ENCODE measurements around the gene SLC7A5.
"Not testable (repeated sequence)": the region's sequence is repeated elsewhere in the genome, so short reads cannot be mapped to it uniquely, and the experiment has no call there.

SLC7A5 gene

GRCh38 chr16:87869061-87869878, at the start of gene SLC7A5:
SLC7A5 (minus strand) TSS chr16:87869507; CDS start chr16:87869422, 85 bp downstream.
- peak; percentile 86 for DNase-seq (ENCODE audit: low read depth)

GRCh38 chr16:87918338-87918737, 49.0 kb upstream of the SLC7A5 start:
- peak; percentile 20 for DNase-seq (ENCODE audit: low read depth)

GRCh38 chr16:87917503-87917902, 48.2 kb upstream of the SLC7A5 start:
- DNase-seq (ENCODE audit: low read depth), result no peak

DNA sequence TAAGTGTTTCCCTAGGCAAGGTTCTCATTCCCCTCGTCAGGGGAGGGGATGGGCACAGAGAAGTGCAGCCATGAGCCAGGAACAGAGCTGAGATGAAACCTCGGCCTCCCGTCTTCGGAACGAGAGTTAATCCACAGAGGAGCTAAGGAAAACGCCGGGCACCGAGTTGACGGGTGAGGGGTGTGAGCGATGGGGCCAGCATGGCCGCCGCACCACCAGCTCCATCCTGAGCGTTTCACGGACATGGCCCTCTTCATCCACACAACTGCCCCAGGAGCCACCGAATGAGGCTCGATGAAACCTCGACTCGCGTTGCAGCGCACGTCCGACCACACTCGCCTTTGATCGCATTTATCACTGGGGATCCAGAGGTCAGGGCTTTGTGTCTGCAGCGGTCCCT, 45.5 kb upstream of the SLC7A5 start:
- DNase-seq (ENCODE audit: low read depth), result no peak

- not testable (repeated sequence) for DNase-seq (ENCODE audit: low read depth)
Observed at GRCh38 chr16:87914021-87914725, 44.9 kb upstream of the SLC7A5 start.

GRCh38 chr16:87912691-87913090, 43.4 kb upstream of the SLC7A5 start:
- DNase-seq (ENCODE audit: low read depth), result not testable (repeated sequence)

- DNase-seq (ENCODE audit: low read depth), result peak; percentile 75
Observed at GRCh38 chr16:87911106-87911763, 41.9 kb upstream of the SLC7A5 start.

DNA sequence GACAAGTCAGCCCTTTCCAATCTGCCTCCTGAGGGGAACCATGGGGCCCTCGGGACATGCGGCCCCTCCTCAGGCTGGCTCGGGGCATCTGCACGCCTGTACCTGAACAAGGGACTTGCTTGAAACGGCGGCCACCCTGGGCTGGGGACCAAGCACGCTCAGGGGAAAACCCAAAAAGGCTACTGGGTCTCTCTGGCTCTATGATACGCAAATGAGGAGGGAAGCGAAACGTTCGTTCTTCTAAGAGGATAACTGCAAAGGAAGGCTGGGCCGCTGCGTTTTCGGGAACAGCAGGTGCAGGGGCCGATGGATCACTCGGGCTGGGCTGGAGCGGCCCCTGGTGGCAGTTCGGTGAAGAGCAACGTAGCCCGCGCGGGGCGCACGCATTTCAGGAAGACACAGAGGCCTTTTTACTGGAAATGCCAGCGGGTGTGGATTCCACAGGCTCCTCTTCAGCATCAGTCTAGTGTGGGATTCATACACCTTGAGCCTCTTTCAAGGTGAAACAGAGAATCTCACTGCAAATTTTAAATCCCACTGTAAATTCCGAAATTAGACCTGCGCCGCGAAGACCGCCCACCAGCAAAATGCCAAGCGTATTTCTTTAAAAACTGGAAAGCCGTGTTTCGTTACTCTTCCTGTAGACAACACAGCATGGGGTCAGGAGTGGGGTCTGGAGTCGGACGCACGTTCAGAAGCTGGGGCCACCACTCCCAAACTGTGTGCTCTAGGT, 40.1 kb upstream of the SLC7A5 start:
- DNase-seq (ENCODE audit: low read depth), result peak; percentile 66

- not testable (repeated sequence) for DNase-seq (ENCODE audit: low read depth)
Observed at GRCh38 chr16:87908101-87908500, 38.8 kb upstream of the SLC7A5 start.

DNA sequence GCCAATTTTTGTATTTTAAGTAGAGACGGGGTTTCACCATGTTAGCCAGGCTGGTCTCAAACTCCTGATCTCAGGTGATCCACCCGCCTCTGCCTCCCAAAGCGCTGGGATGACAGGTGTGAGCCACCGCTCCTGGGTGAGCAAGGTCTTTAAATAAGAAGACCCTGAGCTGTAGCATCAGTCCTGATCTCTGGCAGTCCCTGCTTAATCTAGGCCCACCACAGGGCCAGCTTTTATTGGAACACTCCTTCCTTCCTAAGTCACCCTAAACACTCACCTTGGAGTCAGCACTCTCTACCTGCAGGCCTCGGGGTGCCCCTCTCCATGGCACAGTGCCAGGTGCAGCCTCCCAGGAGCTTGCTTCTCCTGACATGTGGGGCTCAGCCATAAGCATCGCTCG, 36.2 kb upstream of the SLC7A5 start:
- DNase-seq (ENCODE audit: low read depth), result not testable (repeated sequence)

GRCh38 chr16:87904963-87905362, 35.7 kb upstream of the SLC7A5 start:
- not testable (repeated sequence) for DNase-seq (ENCODE audit: low read depth)

DNA sequence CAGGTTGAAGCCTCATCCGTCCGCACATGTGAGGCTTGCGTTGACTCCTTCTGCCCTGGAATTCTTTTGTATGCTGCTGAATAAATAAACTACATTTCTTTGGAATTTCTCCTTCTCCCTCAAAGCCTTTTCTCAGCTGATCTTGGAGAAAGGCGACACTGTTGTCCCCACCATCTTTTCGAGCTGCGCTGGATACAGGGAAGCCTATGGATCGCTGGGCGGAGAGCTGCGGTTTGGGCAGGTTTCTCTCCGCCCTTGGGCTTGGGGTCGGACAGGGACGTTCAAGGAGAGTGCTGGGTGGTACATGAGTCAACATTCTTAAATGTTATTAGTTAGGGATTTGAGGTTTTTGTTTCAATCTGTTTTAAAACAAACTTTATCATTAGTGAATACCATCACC, 31.2 kb upstream of the SLC7A5 start:
- not testable (repeated sequence) for DNase-seq (ENCODE audit: low read depth)

DNA sequence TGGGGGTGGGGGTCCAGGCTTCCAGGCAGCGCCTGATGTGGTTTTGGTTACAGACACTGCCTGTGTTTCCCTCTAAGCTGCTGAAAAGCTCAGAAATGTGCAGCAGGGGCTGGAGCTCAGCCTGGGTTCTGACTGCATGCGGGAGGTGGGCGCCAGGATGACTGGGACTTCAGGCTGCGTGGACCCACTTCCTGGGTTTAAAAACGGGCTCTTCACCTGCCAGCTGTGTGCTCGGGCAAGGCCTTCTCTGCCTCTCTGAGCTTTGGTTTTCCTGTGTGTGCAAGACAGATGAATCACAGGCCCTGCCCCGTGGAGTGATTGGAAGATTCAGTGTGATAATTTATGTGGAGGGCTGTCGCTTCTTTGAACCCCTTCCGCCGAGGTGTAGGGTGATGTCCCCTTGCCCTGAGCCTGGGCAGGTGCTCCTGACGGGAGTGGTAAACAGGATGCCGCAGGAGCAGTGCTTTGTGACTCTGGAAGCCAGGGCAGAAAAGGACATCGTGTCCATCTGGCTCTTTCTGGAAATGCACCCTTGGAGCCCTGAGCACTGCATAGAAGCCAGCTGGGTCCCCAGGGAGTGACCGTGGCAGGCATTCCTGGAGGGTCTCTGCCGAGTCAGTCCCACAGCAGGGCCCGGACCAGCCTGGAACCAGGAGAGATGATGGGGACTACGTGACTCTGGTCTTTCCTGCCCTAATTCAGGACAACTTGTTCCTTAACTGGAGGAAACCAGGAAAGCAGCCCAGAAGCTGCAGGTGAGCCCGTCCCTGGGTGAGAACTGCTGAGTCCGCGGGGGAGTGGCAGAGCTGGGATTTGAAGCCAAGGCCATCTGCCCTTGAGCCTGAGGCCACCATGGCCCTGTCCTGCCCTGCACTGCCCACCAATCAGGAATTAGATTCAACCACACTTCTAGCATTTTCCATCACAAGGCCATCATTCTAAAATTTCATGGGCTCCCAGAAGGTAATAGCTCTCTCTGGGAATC, 28.5 kb upstream of the SLC7A5 start:
- no peak for DNase-seq (ENCODE audit: low read depth)

DNA sequence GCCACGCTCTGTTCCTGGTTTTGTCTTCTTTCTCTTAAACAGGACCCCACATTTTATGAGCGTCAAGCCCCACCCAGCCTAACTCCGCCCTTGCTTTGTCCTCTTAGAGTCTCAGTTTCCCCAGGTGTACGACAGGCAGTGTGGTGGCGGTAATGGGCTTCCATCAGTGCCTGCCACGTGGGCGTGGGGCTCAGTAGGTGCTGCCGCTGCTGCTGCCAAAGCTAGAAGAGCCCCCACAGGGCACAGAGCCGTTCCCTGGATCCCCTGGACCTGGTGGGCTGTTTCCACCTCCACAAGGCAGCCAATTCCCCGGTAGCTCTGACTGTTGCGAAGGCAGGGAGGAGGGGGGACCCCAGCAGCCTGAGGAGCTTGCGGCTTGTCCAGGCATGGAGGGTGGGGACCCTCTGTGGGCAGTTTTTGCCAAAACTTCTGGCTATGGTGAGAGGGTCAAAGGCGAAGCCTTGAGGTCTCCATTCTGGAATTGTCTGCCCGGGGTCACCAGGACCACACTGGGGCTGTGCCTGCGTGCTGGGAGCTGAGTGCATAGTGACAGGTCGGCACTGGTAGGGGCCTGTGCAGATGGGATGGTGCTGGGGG, 27.7 kb upstream of the SLC7A5 start:
- not testable (repeated sequence) for DNase-seq (ENCODE audit: low read depth)

GRCh38 chr16:87896176-87896890, 27.0 kb upstream of the SLC7A5 start:
- DNase-seq (ENCODE audit: low read depth), result peak; percentile 26

- peak; percentile 68 for DNase-seq (ENCODE audit: low read depth)
Observed at GRCh38 chr16:87895641-87896141, 26.4 kb upstream of the SLC7A5 start.

DNA sequence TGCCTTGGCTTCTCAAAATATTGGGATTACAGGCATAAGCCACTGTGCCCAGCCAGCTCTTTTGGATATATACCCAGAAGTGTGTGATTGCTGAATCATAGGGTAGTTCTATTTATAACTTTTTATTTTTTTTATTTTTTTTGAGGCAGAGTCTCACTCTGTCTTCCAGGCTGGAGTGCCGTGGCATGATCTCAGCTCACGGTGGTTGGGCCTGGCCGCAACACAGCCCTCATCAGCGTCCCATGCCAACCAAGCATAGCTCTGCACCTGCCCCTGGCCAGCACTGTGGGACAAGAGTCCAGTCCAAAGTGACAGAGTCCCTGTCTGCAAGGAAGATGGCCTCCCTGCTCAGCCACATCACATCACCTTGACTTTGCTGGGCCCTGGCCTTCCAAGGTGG, 24.7 kb upstream of the SLC7A5 start:
- DNase-seq (ENCODE audit: low read depth), result peak; percentile 22

- DNase-seq (ENCODE audit: low read depth), result no peak
Observed at GRCh38 chr16:87891764-87892163, 22.5 kb upstream of the SLC7A5 start.

DNA sequence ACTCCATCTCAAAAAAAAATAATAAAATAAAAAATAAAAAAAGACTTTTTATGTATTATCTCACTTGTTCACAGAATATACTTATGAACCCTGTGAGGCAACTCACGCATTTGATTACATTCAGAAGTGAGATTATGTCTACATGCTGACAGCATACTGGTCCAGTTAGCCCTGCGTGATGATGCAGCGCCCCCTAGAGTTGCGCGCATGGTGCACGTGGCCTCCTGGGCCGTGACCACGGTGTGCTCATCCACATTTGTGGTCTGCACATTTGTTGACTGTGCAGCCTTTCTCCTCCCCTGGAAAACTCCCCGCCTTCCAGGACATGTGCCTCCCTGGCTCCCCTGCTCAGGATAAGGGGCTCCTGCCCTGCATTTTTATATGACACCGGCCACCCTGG, 20.5 kb upstream of the SLC7A5 start:
- peak; percentile 7 for DNase-seq (ENCODE audit: low read depth)
